Stomach (tissue), 9 donors: ENCODE measurements around the gene NUP93. TPM values are rescaled to one million over a fixed set of nuclear protein-coding genes. Genes with fewer than 3 reads are reported as not detected.

Source experiments
- DNase-seq, 2 donors: peaks; one replicate each; pipeline versions ENCODE4 v3.0.0 to v3.0.0-alpha.2; 2013 to 2019
- H3K27ac ChIP-seq, 5 donors: fragments of 200-600 bp in 4 of 5; sonication (generic) in 4 of 5; one replicate each; pipeline ENCODE4 v1.5.1; 2013 to 2019; ENCODE audit warnings: mild to moderate bottlenecking in 1 of 5, moderate library complexity in 1 of 5
- H3K27me3 ChIP-seq, 3 donors: fragments of 200-600 bp; sonication (generic); one replicate each; pipeline ENCODE4 v1.5.1; 2017 to 2019; ENCODE audit warnings: mixed run types in 1 of 3
- H3K36me3 ChIP-seq, 4 donors: fragments of 200-600 bp; sonication (generic); 1 replicate in 3 of 4; 2 replicates in 1 of 4; pipeline ENCODE4 v1.5.1; 2016 to 2019
- H3K4me1 ChIP-seq, 4 donors: fragments of 200-600 bp; sonication (generic); one replicate each; pipeline ENCODE4 v1.5.1; 2016 to 2019
- H3K4me3 ChIP-seq, 4 donors: fragments of 200-600 bp; sonication (generic) in 3 of 4; one replicate each; pipeline ENCODE4 v1.5.1; 2016 to 2019; ENCODE audit warnings: mild to moderate bottlenecking in 1 of 4
- H3K9me3 ChIP-seq, 4 donors: fragments of 200-600 bp; sonication (generic); one replicate each; pipeline ENCODE4 v1.5.1; 2016 to 2019
- CTCF ChIP-seq, 7 experiments: fragments of 450-650 bp in 4 of 7; fragments of 200-600 bp in 3 of 7; sonication (generic) in 3 of 7; IDR thresholded peaks; one replicate each; pipeline ENCODE4 v1.5.1; 2016 to 2019; ENCODE audit warnings: antibody characterized with exemption in 7 of 7, control low read depth in 2 of 7, mild to moderate bottlenecking in 1 of 7
- EP300 ChIP-seq: sonication (generic); formaldehyde crosslinking; IDR thresholded peaks from one replicate; pipeline ENCODE4 v1.6.1; 2017; ENCODE audit warnings: antibody characterized with exemption
- POLR2A ChIP-seq, 4 donors: fragments of 450-650 bp; IDR thresholded peaks; one replicate each; pipeline ENCODE4 v1.6.1; 2016; ENCODE audit warnings: antibody characterized with exemption in 4 of 4, control low read depth in 2 of 4, mild to moderate bottlenecking in 1 of 4, moderate library complexity in 1 of 4
- POLR2AphosphoS5 ChIP-seq, 3 donors: sonication (generic); formaldehyde crosslinking; IDR thresholded peaks; one replicate each; pipeline ENCODE4 v1.6.1; 2016; ENCODE audit warnings: antibody characterized with exemption in 3 of 3
- WGBS, 5 donors: extraction: QIAGEN DNeasy Blood & Tissue Kit in 3 of 5; methylation state at CpG; one replicate each; pipeline versions ENCODE4 v1.1.5 to v1.1.7; 2013 to 2018; 5-methylcytosine and 5-hydroxymethylcytosine counted together
- intact Hi-C: fragments of 100-400 bp; cut with DNase I; formaldehyde crosslinking; loops from one replicate; pipeline ENCODE4 v1.15.1; 2023; ENCODE audit warnings: low total_unique reads
- polyA plus RNA-seq, 3 donors: library from polyadenylated mRNA; stranded (reverse); fragments of 200-250 nt; gene quantifications; one replicate each; pipeline ENCODE4 v1.2.3, GENCODE V29; 2013
- small RNA-seq, 4 donors: library from RNA; depleted of rRNA; stranded (forward); fragments of <200 nt; gene quantifications; one replicate each; pipeline ENCODE3, GENCODE V24; 2016
- total RNA-seq, 5 donors: library from RNA; depleted of rRNA; stranded (reverse); fragments of >200 nt; gene quantifications; one replicate each; pipeline versions ENCODE4 v1.1.0 to v1.2.3, GENCODE V29; 2014 to 2016
- donor health status: healthy with polysubstance abuse.
- donor health status: Bipolar disorder and iron deficiency.
- donor health status: healthy.

The NUP93 gene
- total and polyA plus RNA-seq, 8 donors = 26.7 to 184 (median 47.2) TPM

GRCh38 chr16:56897026-56897799 lies 167.3 kb downstream of the NUP93 start:
- Histone ChIP-seq H3K9me3 (no peaks in the 10 kb centered on the region), H3K4me3 (no peak overlapping the region), H3K27me3 (no peaks in the 10 kb centered on the region), H3K36me3 (no peaks in the 10 kb centered on the region), H3K4me1 (peaks cover 0 to 8% (median 0%) of the 10 kb centered on the region in 4 donors), H3K27ac (no peak overlapping the region)
- intact Hi-C loops = no loop called here
- DNase-seq = no peak
- TF ChIP-seq POLR2A (IDR thresholded peaks at IDR 0.05) = no peak
- no peak for TF ChIP-seq POLR2AphosphoS5 (IDR thresholded peaks at IDR 0.05)
- TF ChIP-seq CTCF (IDR thresholded peaks at IDR 0.05) = no peak
- TF ChIP-seq EP300 = no peak
- WGBS, 5 donors = 83 to 89% (median 86%) methylated on average over 8 of the region's 8 CpGs

- no peaks in the 10 kb centered on the region for H3K27me3 ChIP-seq
- no peaks in the 10 kb centered on the region for H3K36me3 ChIP-seq
- peaks cover 0 to 8% (median 0%) of the 10 kb centered on the region in 4 donors for H3K4me1 ChIP-seq
- H3K4me3 ChIP-seq = no peak overlapping the region
- DNase-seq = no peak
- 82 to 94% (median 83%) methylated on average over 8 of the region's 8 CpGs for WGBS, 5 donors
- intact Hi-C loops = no loop called here
- no peaks in the 10 kb centered on the region for H3K9me3 ChIP-seq
- TF ChIP-seq POLR2A (IDR thresholded peaks at IDR 0.05) (no peak), CTCF (IDR thresholded peaks at IDR 0.05) (no peak), EP300 (no peak), POLR2AphosphoS5 (IDR thresholded peaks at IDR 0.05) (no peak)
- no peak overlapping the region for H3K27ac ChIP-seq
Observed at GRCh38 chr16:56898847-56899246, 168.9 kb downstream of the NUP93 start.

Small RNA genes lying within 50 kb of the gene (small RNA-seq; reads per million reads assigned to genes)
- 0 reads per million in 4 donors for gene MIR138-2

Other genes starting within 250 kb of the NUP93 start
- gene BBS2, start 210.1 kb upstream of the NUP93 start, total RNA-seq = 100 to 1,000 TPM in 1 of 5 donors, 10 to 100 TPM in 4; 11.3 to 142 (median 72.4) TPM
- gene BBS2, start 210.1 kb upstream of the NUP93 start, polyA plus RNA-seq = 10 to 100 TPM; 16.4 to 35.1 (median 28.3) TPM
- gene MT4, start 165.1 kb upstream of the NUP93 start, total RNA-seq = not detected
- not detected for gene MT4, start 165.1 kb upstream of the NUP93 start, polyA plus RNA-seq
- 1 to 10 TPM in 1 of 5 donors, not detected in 4; 2.2 TPM for gene MT3, start 140.6 kb upstream of the NUP93 start, total RNA-seq
- gene MT3, start 140.6 kb upstream of the NUP93 start, polyA plus RNA-seq = 1 to 10 TPM; 3.1 to 5.0 (median 4.9) TPM
- gene MT2A, start 121.5 kb upstream of the NUP93 start, total RNA-seq = 100 to 1,000 TPM in 3 of 5 donors, 10 to 100 TPM in 2; 38.8 to 291 (median 111) TPM
- 1,000 to 10,000 TPM in 2 of 3 donors, 100 to 1,000 TPM in 1; 949 to 1,839 (median 1,778) TPM for gene MT2A, start 121.5 kb upstream of the NUP93 start, polyA plus RNA-seq
- gene MT1E, start 104.3 kb upstream of the NUP93 start, total RNA-seq = 100 to 1,000 TPM in 4 of 5 donors, 10 to 100 TPM in 1; 16.1 to 704 (median 292) TPM
- 1,000 to 10,000 TPM in 2 of 3 donors, 100 to 1,000 TPM in 1; 445 to 1,956 (median 1,098) TPM for gene MT1E, start 104.3 kb upstream of the NUP93 start, polyA plus RNA-seq
- gene MT1M, start 97.5 kb upstream of the NUP93 start, total RNA-seq = 10 to 100 TPM in 3 of 5 donors, 1 to 10 TPM in 1, not detected in 1; 5.2 to 57.4 (median 25.3) TPM
- 100 to 1,000 TPM; 135 to 155 (median 138) TPM for gene MT1M, start 97.5 kb upstream of the NUP93 start, polyA plus RNA-seq
- gene MT1A, start 91.5 kb upstream of the NUP93 start, total RNA-seq = 10 to 100 TPM in 2 of 5 donors, 1 to 10 TPM in 2, not detected in 1; 3.3 to 56.7 (median 25.5) TPM
- gene MT1A, start 91.5 kb upstream of the NUP93 start, polyA plus RNA-seq = 100 to 1,000 TPM; 117 to 185 (median 169) TPM
- not detected for gene MT1B, start 78.2 kb upstream of the NUP93 start, total RNA-seq
- gene MT1B, start 78.2 kb upstream of the NUP93 start, polyA plus RNA-seq = 1 to 10 TPM in 1 of 3 donors, not detected in 2; 5.8 TPM
- 10 to 100 TPM in 2 of 5 donors, 1 to 10 TPM in 1, not detected in 2; 7.5 to 73.3 (median 13.3) TPM for gene MT1F, start 72.2 kb upstream of the NUP93 start, total RNA-seq
- 100 to 1,000 TPM in 2 of 3 donors, 10 to 100 TPM in 1; 87.0 to 225 (median 161) TPM for gene MT1F, start 72.2 kb upstream of the NUP93 start, polyA plus RNA-seq
- 100 to 1,000 TPM in 3 of 5 donors, not detected in 2; 174 to 605 (median 300) TPM for gene MT1G, start 62.1 kb upstream of the NUP93 start, total RNA-seq
- gene MT1G, start 62.1 kb upstream of the NUP93 start, polyA plus RNA-seq = 1,000 to 10,000 TPM; 1,140 to 4,171 (median 1,738) TPM
- 10 to 100 TPM in 1 of 5 donors, not detected in 4; 33.8 TPM for gene MT1H, start 60.3 kb upstream of the NUP93 start, total RNA-seq
- gene MT1H, start 60.3 kb upstream of the NUP93 start, polyA plus RNA-seq = 100 to 1,000 TPM in 1 of 3 donors, 10 to 100 TPM in 2; 75.7 to 219 (median 80.0) TPM
- gene MT1X, start 47.7 kb upstream of the NUP93 start, total RNA-seq = 1,000 to 10,000 TPM in 1 of 5 donors, 100 to 1,000 TPM in 4; 261 to 1,065 (median 315) TPM
- 1,000 to 10,000 TPM in 2 of 3 donors, 100 to 1,000 TPM in 1; 760 to 1,982 (median 1,143) TPM for gene MT1X, start 47.7 kb upstream of the NUP93 start, polyA plus RNA-seq
- gene SLC12A3, start 135.1 kb downstream of the NUP93 start, total RNA-seq = not detected
- under 1 TPM in 2 of 3 donors, not detected in 1; 0.10 to 0.12 TPM for gene SLC12A3, start 135.1 kb downstream of the NUP93 start, polyA plus RNA-seq
- 100 to 1,000 TPM in 3 of 5 donors, 10 to 100 TPM in 1, 1 to 10 TPM in 1; 2.6 to 329 (median 190) TPM for gene HERPUD1, start 202.0 kb downstream of the NUP93 start, total RNA-seq
- 10 to 100 TPM; 40.4 to 63.7 (median 57.9) TPM for gene HERPUD1, start 202.0 kb downstream of the NUP93 start, polyA plus RNA-seq
- 1 to 10 TPM in 1 of 5 donors, not detected in 4; 2.9 TPM for gene CETP, start 231.8 kb downstream of the NUP93 start, total RNA-seq
- gene CETP, start 231.8 kb downstream of the NUP93 start, polyA plus RNA-seq = under 1 TPM; 0.18 to 0.46 (median 0.19) TPM